SK-N-SH (cell line): Measurements from ENCODE around the gene PLIN1. TPM values are rescaled to one million over a fixed set of nuclear protein-coding genes. Genes with fewer than 3 reads are reported as not detected.

Source experiments
- CTCF ChIA-PET: fragments of 300-600, 350-600 bp; formaldehyde crosslinking; extraction: SDS; loops from one replicate; lab custom pipeline; 2021; lab: Yijun Ruan, JAX
- POLR2A ChIA-PET: fragments of 350-600 bp; sonication (Branson Sonifier 250); formaldehyde crosslinking; extraction: SDS; loops from one replicate; lab custom pipeline; 2020; ENCODE audit warnings: antibody characterized with exemption, inconsistent platforms; lab: Yijun Ruan, JAX
- DNase-seq: peaks from one replicate; pipeline ENCODE4 v3.0.0; 2012
- H2AFZ ChIP-seq: fragments of 200-600 bp; sonication (generic); 2 replicates; pipeline ENCODE4 v1.8.1; 2016; ENCODE audit warnings: antibody characterized with exemption, mild to moderate bottlenecking, low read depth
- H3F3A ChIP-seq: fragments of 200-600 bp; sonication (generic); replicated peaks from 2 replicates; pipeline ENCODE3; 2016; ENCODE audit warnings: antibody characterized with exemption, mild to moderate bottlenecking; ENCODE audit not compliant: insufficient read depth
- H3K27ac ChIP-seq, 2 experiments: fragments of 200-500 bp in 1 of 2; fragments of 200-600 bp in 1 of 2; sonication (Bioruptor generic) in 1 of 2; sonication (generic), shearing (Covaris generic) in 1 of 2; 2 replicates each; pipeline versions ENCODE4 v1.5.1 to v1.6.1; 2014 to 2016; ENCODE audit warnings: low read depth in 2 of 2, inconsistent platforms in 1 of 2, low read length in 1 of 2, mild to moderate bottlenecking in 1 of 2, mixed read lengths in 1 of 2
- H3K27me3 ChIP-seq: fragments of 200-600 bp; sonication (generic), shearing (Covaris generic); 2 replicates; pipeline ENCODE4 v1.6.1; 2016; ENCODE audit warnings: mixed run types; ENCODE audit not compliant: insufficient read depth
- H3K36me3 ChIP-seq, 2 experiments: fragments of 200-500 bp in 1 of 2; fragments of 200-600 bp in 1 of 2; sonication (Bioruptor generic) in 1 of 2; sonication (generic) in 1 of 2; replicated peaks in 1 of 2; 2 replicates each; pipeline versions ENCODE3 to v1.5.1; 2014 to 2016; ENCODE audit warnings: low read length in 1 of 2, mild to moderate bottlenecking in 1 of 2; ENCODE audit not compliant: insufficient read depth in 2 of 2, control insufficient read depth in 1 of 2
- H3K4me1 ChIP-seq, 2 experiments: fragments of 200-500 bp in 1 of 2; fragments of 200-600 bp in 1 of 2; sonication (Bioruptor generic) in 1 of 2; sonication (generic), shearing (Covaris generic) in 1 of 2; 2 replicates each; pipeline versions ENCODE4 v1.5.1 to v1.6.1; 2014 to 2016; ENCODE audit warnings: low read depth in 1 of 2, low read length in 1 of 2, mixed run types in 1 of 2; ENCODE audit not compliant: insufficient read depth in 2 of 2, control insufficient read depth in 1 of 2
- H3K4me2 ChIP-seq: fragments of 200-600 bp; sonication (generic), shearing (Covaris generic); 2 replicates; pipeline ENCODE4 v1.6.1; 2017; ENCODE audit warnings: mixed run types
- H3K4me3 ChIP-seq, 2 experiments: fragments of 200-500 bp in 1 of 2; fragments of 200-600 bp in 1 of 2; sonication (Bioruptor generic) in 1 of 2; sonication (generic), shearing (Covaris generic) in 1 of 2; 2 replicates each; pipeline versions ENCODE4 v1.5.1 to v1.8.1; 2014 to 2016; ENCODE audit warnings: low read depth in 2 of 2, inconsistent platforms in 1 of 2, low read length in 1 of 2, mild to moderate bottlenecking in 1 of 2, mixed read lengths in 1 of 2, moderate library complexity in 1 of 2
- H3K79me2 ChIP-seq: fragments of 200-600 bp; sonication (generic); 2 replicates; pipeline ENCODE4 v1.8.1; 2017; ENCODE audit warnings: mild to moderate bottlenecking; ENCODE audit not compliant: insufficient read depth
- H3K9ac ChIP-seq: fragments of 200-600 bp; sonication (generic); 2 replicates; pipeline ENCODE4 v1.6.1; 2017; ENCODE audit warnings: mixed run types
- H3K9me2 ChIP-seq: fragments of 200-600 bp; sonication (generic); 2 replicates; pipeline ENCODE4 v1.6.1; 2017; ENCODE audit warnings: mixed run types
- H3K9me3 ChIP-seq: fragments of 200-600 bp; sonication (generic); 2 replicates; pipeline ENCODE4 v1.6.1; 2017; ENCODE audit warnings: mixed run types, mild to moderate bottlenecking, moderate library complexity
- H4K20me1 ChIP-seq: fragments of 200-600 bp; sonication (generic); 2 replicates; pipeline ENCODE4 v1.6.1; 2017; ENCODE audit warnings: mild to moderate bottlenecking, mixed run types; ENCODE audit not compliant: insufficient read depth
- CHD2 ChIP-seq: fragments of 150-350 bp; IDR thresholded peaks from 2 replicates; pipeline ENCODE4 v1.6.1; 2018; ENCODE audit warnings: low read length; ENCODE audit not compliant: partially characterized antibody
- ELF1 ChIP-seq: IDR thresholded peaks from 2 replicates; pipeline ENCODE4 v1.4.0; 2012
- EP300 ChIP-seq, 2 experiments: IDR thresholded peaks; 2 replicates each; pipeline versions ENCODE4 v1.4.0 to v1.6.1; 2012; ENCODE audit warnings: borderline replicate concordance in 1 of 2, low read depth in 1 of 2, low read length in 1 of 2
- FOSL2 ChIP-seq: IDR thresholded peaks from 2 replicates; pipeline ENCODE4 v1.4.0; 2012; ENCODE audit warnings: low read depth, mild to moderate bottlenecking, moderate library complexity, borderline replicate concordance
- FOXJ3 ChIP-seq: sonication (generic); formaldehyde crosslinking; IDR thresholded peaks from 2 replicates; pipeline ENCODE4 v1.5.1; 2020; ENCODE audit warnings: mild to moderate bottlenecking, missing genetic modification reagents
- FOXM1 ChIP-seq: IDR thresholded peaks from 2 replicates; pipeline ENCODE4 v1.4.0; 2012; ENCODE audit warnings: low read depth, mild to moderate bottlenecking
- GABPA ChIP-seq: IDR thresholded peaks from 2 replicates; pipeline ENCODE4 v1.4.0; 2012; ENCODE audit warnings: low read depth, mild to moderate bottlenecking
- GATA2 ChIP-seq: sonication (generic); formaldehyde crosslinking; IDR thresholded peaks from 2 replicates; pipeline ENCODE4 v1.5.0; 2020; ENCODE audit warnings: mild to moderate bottlenecking, missing genetic modification reagents
- NFIC ChIP-seq: IDR thresholded peaks from 2 replicates; pipeline ENCODE4 v1.4.0; 2012; ENCODE audit warnings: borderline replicate concordance
- NRF1 ChIP-seq: IDR thresholded peaks from 2 replicates; pipeline ENCODE4 v1.6.1; 2012; ENCODE audit warnings: low read depth, mild to moderate bottlenecking, low read length
- POLR2AphosphoS5 ChIP-seq: IDR thresholded peaks from 2 replicates; pipeline ENCODE4 v1.6.1; 2012; ENCODE audit warnings: low read depth, low read length
- RAD21 ChIP-seq: IDR thresholded peaks from 2 replicates; pipeline ENCODE4 v1.6.1; 2012; ENCODE audit warnings: mild to moderate bottlenecking, low read length
- RCOR1 ChIP-seq: fragments of 150-350 bp; IDR thresholded peaks from 2 replicates; pipeline ENCODE4 v1.6.1; 2017; ENCODE audit warnings: antibody characterized with exemption, low read length
- RFX5 ChIP-seq: IDR thresholded peaks from 2 replicates; pipeline ENCODE4 v1.6.1; 2012; ENCODE audit warnings: mild to moderate bottlenecking, improper control_type of control experiment, low read length
- SMC3 ChIP-seq: IDR thresholded peaks from 2 replicates; pipeline ENCODE4 v1.6.1; 2012; ENCODE audit warnings: low read depth, low read length, improper control_type of control experiment
- TAF1 ChIP-seq: IDR thresholded peaks from 2 replicates; pipeline ENCODE4 v1.6.1; 2012; ENCODE audit warnings: low read depth, mild to moderate bottlenecking, low read length, moderate library complexity, borderline replicate concordance
- TCF12 ChIP-seq: IDR thresholded peaks from 2 replicates; pipeline ENCODE4 v1.4.0; 2012
- USF1 ChIP-seq: IDR thresholded peaks from 2 replicates; pipeline ENCODE4 v1.4.0; 2012; ENCODE audit warnings: low read depth, borderline replicate concordance
- USF2 ChIP-seq: fragments of 150-350 bp; IDR thresholded peaks from 2 replicates; pipeline ENCODE4 v1.6.1; 2017; ENCODE audit warnings: antibody characterized with exemption, low read length, low read depth, borderline replicate concordance
- YY1 ChIP-seq: IDR thresholded peaks from 2 replicates; pipeline ENCODE4 v1.4.0; 2012; ENCODE audit warnings: low read depth, mild to moderate bottlenecking
- ZBTB33 ChIP-seq: IDR thresholded peaks from 2 replicates; pipeline ENCODE4 v1.4.0; 2012; ENCODE audit warnings: low read depth, borderline replicate concordance
- WGBS: methylation state at CpG from one replicate; pipeline ENCODE4 v1.1.6; 2017; ENCODE audit warnings: low lambda C conversion rate; 5-methylcytosine and 5-hydroxymethylcytosine counted together
- polyA plus RNA-seq, 3 experiments: library from polyadenylated mRNA; depleted of rRNA; stranded (reverse); fragments of >200 nt; gene quantifications; 2 replicates each; pipeline ENCODE4 v1.2.3, GENCODE V29; 2012
- TF ChIP-seq, protein P1 (sequence below): IDR thresholded peaks from 2 replicates; pipeline ENCODE4 v1.4.0; 2012; ENCODE audit warnings: low read depth

PLIN1 gene
- polyA plus RNA-seq, 1 of the 3 experiments (the other 2 are of a cell fraction), result 0.08 TPM

- no peaks in the 10 kb centered on the region for H3K9me2 ChIP-seq
- POLR2A ChIA-PET, result no interaction called here
- no peaks in the 10 kb centered on the region for H4K20me1 ChIP-seq
- WGBS, result 85% methylated on average over 5 of the region's 5 CpGs
- H2AFZ ChIP-seq, result no peak overlapping the region
- no peak overlapping the region for H3K27ac ChIP-seq
- H3K79me2 ChIP-seq, result no peaks in the 10 kb centered on the region
- no peak overlapping the region for H3K9ac ChIP-seq
- no peak overlapping the region for H3K4me2 ChIP-seq
- TF ChIP-seq ELF1 (no peak), ZBTB33 (no peak), RCOR1 (no peak), FOXM1 (no peak), TAF1 (no peak), EP300 (IDR thresholded peaks at IDR 0.05; ENCODE audit: borderline replicate concordance in 1 of 2, low read depth in 1 of 2, low read length in 1 of 2) (no peak), NRF1 (no peak), TCF12 (no peak), USF1 (no peak), CHD2 (no peak)
- TF ChIP-seq, all 33 proteins: peak for 0
- CTCF ChIA-PET, result no interaction called here
- H3K4me1 ChIP-seq, result no peaks in the 10 kb centered on the region
- H3K36me3 ChIP-seq, result peaks cover 4 to 10% of the 10 kb centered on the region in 2 experiments
- no peaks in the 10 kb centered on the region for H3F3A ChIP-seq
- no peak for DNase-seq
- no peak overlapping the region for H3K4me3 ChIP-seq
- H3K9me3 ChIP-seq, result no peaks in the 10 kb centered on the region
- no peaks in the 10 kb centered on the region for H3K27me3 ChIP-seq
Observed at GRCh38 chr15:89641053-89641452, 38.1 kb downstream of the PLIN1 start.

GRCh38 chr15:89640245-89640644 is 38.9 kb downstream of the PLIN1 start:
- Histone ChIP-seq H3F3A (no peaks in the 10 kb centered on the region), H3K4me2 (no peak overlapping the region), H3K9me3 (no peaks in the 10 kb centered on the region), H2AFZ (no peak overlapping the region), H3K27me3 (no peaks in the 10 kb centered on the region), H3K9me2 (no peaks in the 10 kb centered on the region), H3K79me2 (no peaks in the 10 kb centered on the region), H3K9ac (no peak overlapping the region), H3K27ac (no peak overlapping the region), H3K4me3 (no peak overlapping the region), H4K20me1 (no peaks in the 10 kb centered on the region), H3K4me1 (no peaks in the 10 kb centered on the region), H3K36me3 (peaks cover 4 to 9% of the 10 kb centered on the region in 2 experiments)
- WGBS, result 93% methylated on average over 5 of the region's 5 CpGs
- CTCF ChIA-PET, result no interaction called here
- no peak for TF ChIP-seq USF1
- no peak for TF ChIP-seq RAD21
- TF ChIP-seq GABPA, result no peak
- no peak for TF ChIP-seq SMC3
- TF ChIP-seq TCF12, result no peak
- TF ChIP-seq POLR2AphosphoS5, result no peak
- no peak for TF ChIP-seq USF2
- TF ChIP-seq RFX5, result no peak
- TF ChIP-seq, protein P1, sequence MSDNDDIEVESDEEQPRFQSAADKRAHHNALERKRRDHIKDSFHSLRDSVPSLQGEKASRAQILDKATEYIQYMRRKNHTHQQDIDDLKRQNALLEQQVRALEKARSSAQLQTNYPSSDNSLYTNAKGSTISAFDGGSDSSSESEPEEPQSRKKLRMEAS, result no peak
- TF ChIP-seq FOXJ3 (CRISPR knock-in tag), result no peak
- TF ChIP-seq YY1, result no peak
- TF ChIP-seq EP300 (IDR thresholded peaks at IDR 0.05; ENCODE audit: borderline replicate concordance in 1 of 2, low read depth in 1 of 2, low read length in 1 of 2), result no peak
- TF ChIP-seq GATA2 (CRISPR knock-in tag), result no peak
- TF ChIP-seq NFIC, result no peak
- TF ChIP-seq FOSL2, result no peak
- no peak for TF ChIP-seq RCOR1
- no peak for DNase-seq
- POLR2A ChIA-PET, result no interaction called here
